ENCODE data around the gene BSN. TPM values are rescaled to one million over a fixed set of nuclear protein-coding genes. Genes with fewer than 3 reads are reported as not detected.

Gene BSN
- total RNA-seq, 1 experiment from 2014 or later, result 0.87 TPM

DNA sequence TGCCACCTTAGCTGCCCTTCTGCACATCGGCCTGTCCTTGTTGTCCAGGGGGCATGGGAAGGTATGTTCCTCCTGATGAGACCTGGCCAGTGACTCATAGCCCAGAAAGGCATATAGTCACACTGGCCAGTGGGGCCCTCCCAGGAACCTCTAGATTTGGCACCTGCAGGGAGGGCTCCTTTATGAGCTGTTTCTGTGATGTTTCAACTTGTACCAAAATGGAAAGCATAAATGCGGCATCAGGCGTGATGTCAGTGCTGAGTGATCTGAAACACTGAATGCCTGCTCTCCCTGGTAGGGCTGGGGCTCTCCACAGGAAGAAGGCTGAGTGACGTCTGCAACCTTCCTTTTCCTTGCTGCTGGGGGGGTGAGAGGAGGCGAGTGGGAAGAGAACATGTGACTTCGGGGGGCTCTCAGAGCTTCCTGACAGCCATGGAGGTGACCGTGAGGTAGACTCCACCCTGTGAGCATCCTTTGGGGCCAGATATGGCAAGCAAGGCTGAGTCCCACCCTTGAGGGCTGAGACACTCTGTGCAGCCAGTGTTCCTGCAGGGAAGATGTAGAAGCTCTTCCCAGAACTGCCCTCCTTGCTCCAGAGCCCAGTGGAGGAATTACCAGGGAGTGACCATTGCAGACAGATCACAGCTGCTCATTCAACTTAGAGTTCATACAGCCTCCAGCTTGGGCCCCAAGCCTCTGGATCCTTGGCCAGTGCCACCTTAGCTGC is 82.8 kb downstream of the BSN start:
- CTCF ChIA-PET, result no interaction called here

DNA sequence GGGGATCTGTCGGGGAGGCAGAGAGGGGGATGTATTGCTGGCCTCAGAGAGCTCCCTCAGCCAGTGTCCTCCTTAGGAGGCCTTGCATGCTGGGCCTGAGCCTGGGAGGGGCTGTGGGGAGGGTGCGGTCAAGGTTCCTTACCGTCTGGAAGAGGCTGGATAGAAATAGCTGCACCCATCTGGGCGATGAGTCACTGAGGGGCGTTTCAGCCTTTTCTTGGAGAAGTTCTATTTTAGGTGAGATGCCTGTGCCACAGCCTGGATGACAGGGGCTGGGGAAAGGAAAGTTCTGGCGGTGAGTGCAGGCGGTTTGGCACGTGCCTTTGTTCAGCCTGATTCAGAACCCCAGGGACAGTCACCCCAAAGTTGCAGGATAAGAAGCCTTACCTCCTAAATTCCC is 84.2 kb downstream of the BSN start:
- ATAC-seq (no peak), DNase-seq (ENCODE audit: low read depth, low spot score) (no peak)
- TF ChIP-seq POLR2AphosphoS5 (IDR thresholded peaks at IDR 0.05; ENCODE audit: low read depth, low read length) (no peak), SIN3A (IDR thresholded peaks at IDR 0.05; ENCODE audit: borderline replicate concordance, insufficient read depth, low read depth, low read length) (no peak), TCF7L2 (IDR thresholded peaks at IDR 0.05; ENCODE audit: low read depth, low read length) (no peak)
- TF ChIP-seq, protein P1, sequence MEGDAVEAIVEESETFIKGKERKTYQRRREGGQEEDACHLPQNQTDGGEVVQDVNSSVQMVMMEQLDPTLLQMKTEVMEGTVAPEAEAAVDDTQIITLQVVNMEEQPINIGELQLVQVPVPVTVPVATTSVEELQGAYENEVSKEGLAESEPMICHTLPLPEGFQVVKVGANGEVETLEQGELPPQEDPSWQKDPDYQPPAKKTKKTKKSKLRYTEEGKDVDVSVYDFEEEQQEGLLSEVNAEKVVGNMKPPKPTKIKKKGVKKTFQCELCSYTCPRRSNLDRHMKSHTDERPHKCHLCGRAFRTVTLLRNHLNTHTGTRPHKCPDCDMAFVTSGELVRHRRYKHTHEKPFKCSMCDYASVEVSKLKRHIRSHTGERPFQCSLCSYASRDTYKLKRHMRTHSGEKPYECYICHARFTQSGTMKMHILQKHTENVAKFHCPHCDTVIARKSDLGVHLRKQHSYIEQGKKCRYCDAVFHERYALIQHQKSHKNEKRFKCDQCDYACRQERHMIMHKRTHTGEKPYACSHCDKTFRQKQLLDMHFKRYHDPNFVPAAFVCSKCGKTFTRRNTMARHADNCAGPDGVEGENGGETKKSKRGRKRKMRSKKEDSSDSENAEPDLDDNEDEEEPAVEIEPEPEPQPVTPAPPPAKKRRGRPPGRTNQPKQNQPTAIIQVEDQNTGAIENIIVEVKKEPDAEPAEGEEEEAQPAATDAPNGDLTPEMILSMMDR (IDR thresholded peaks at IDR 0.05), result no peak
- TF ChIP-seq, protein P2, sequence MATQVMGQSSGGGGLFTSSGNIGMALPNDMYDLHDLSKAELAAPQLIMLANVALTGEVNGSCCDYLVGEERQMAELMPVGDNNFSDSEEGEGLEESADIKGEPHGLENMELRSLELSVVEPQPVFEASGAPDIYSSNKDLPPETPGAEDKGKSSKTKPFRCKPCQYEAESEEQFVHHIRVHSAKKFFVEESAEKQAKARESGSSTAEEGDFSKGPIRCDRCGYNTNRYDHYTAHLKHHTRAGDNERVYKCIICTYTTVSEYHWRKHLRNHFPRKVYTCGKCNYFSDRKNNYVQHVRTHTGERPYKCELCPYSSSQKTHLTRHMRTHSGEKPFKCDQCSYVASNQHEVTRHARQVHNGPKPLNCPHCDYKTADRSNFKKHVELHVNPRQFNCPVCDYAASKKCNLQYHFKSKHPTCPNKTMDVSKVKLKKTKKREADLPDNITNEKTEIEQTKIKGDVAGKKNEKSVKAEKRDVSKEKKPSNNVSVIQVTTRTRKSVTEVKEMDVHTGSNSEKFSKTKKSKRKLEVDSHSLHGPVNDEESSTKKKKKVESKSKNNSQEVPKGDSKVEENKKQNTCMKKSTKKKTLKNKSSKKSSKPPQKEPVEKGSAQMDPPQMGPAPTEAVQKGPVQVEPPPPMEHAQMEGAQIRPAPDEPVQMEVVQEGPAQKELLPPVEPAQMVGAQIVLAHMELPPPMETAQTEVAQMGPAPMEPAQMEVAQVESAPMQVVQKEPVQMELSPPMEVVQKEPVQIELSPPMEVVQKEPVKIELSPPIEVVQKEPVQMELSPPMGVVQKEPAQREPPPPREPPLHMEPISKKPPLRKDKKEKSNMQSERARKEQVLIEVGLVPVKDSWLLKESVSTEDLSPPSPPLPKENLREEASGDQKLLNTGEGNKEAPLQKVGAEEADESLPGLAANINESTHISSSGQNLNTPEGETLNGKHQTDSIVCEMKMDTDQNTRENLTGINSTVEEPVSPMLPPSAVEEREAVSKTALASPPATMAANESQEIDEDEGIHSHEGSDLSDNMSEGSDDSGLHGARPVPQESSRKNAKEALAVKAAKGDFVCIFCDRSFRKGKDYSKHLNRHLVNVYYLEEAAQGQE (IDR thresholded peaks at IDR 0.05; ENCODE audit: insufficient read depth in 1 of 2, low read depth in 2 of 2, low read length in 1 of 2), result no peak
- ChIA-PET POLR2A (interaction anchor here (1.1 kb wide), 1 partner anchor 42 kb away, joined by 3 read pairs; no protein-coding TSS in a partner anchor), CTCF (interaction anchor here (0.6 kb wide), 1 partner anchor 934 kb away, joined by 3 read pairs; no protein-coding TSS in a partner anchor)
- BruUV-seq (replicated peaks), result no TSS peak
- in situ Hi-C loops (cut with HindIII; ENCODE audit: low pct_unique_long_range_greater_than_20kb, low sequenced_read_pairs) (no loop called here), intact Hi-C loops (cut with micrococcal nuclease; ENCODE audit: unreplicated experiment) (no loop called here)
- H3K27ac ChIP-seq (ENCODE audit: low read length), result no peak overlapping the region
- no peaks in the 10 kb centered on the region for H3K9me3 ChIP-seq (ENCODE audit: control insufficient read depth, insufficient read depth, low read depth, low read length)
- H3K27me3 ChIP-seq (ENCODE audit: control insufficient read depth, insufficient read depth, low read length), result no peaks in the 10 kb centered on the region
- H3K36me3 ChIP-seq (ENCODE audit: control insufficient read depth, insufficient read depth, low read length), result no peaks in the 10 kb centered on the region
- H3K4me1 ChIP-seq (ENCODE audit: control insufficient read depth, insufficient read depth, low read length), result no peaks in the 10 kb centered on the region
- H3K4me3 ChIP-seq (ENCODE audit: low read depth in 2 of 2, low read length in 2 of 2), result no peak overlapping the region

More for the DNA sequence above, 82.8 kb downstream of the BSN start:
- no TSS peak for BruUV-seq (replicated peaks)
- H3K4me3 ChIP-seq (ENCODE audit: low read depth in 2 of 2, low read length in 2 of 2), result no peak overlapping the region
- no peaks in the 10 kb centered on the region for H3K36me3 ChIP-seq (ENCODE audit: control insufficient read depth, insufficient read depth, low read length)
- TF ChIP-seq SIN3A (IDR thresholded peaks at IDR 0.05; ENCODE audit: borderline replicate concordance, insufficient read depth, low read depth, low read length), result no peak
- TF ChIP-seq TCF7L2 (IDR thresholded peaks at IDR 0.05; ENCODE audit: low read depth, low read length), result no peak
- TF ChIP-seq, protein P1 (IDR thresholded peaks at IDR 0.05), result no peak
- TF ChIP-seq, protein P2 (IDR thresholded peaks at IDR 0.05; ENCODE audit: insufficient read depth in 1 of 2, low read depth in 2 of 2, low read length in 1 of 2), result no peak
- no peak for TF ChIP-seq POLR2AphosphoS5 (IDR thresholded peaks at IDR 0.05; ENCODE audit: low read depth, low read length)
- no peak overlapping the region for H3K27ac ChIP-seq (ENCODE audit: low read length)
- POLR2A ChIA-PET, result interaction anchor here (1.1 kb wide), 1 partner anchor 40 kb away, joined by 3 read pairs; no protein-coding TSS in a partner anchor
- in situ Hi-C loops (cut with HindIII; ENCODE audit: low pct_unique_long_range_greater_than_20kb, low sequenced_read_pairs) (no loop called here), intact Hi-C loops (cut with micrococcal nuclease; ENCODE audit: unreplicated experiment) (no loop called here)
- no peaks in the 10 kb centered on the region for H3K4me1 ChIP-seq (ENCODE audit: control insufficient read depth, insufficient read depth, low read length)
- no peaks in the 10 kb centered on the region for H3K9me3 ChIP-seq (ENCODE audit: control insufficient read depth, insufficient read depth, low read depth, low read length)
- ATAC-seq (no peak), DNase-seq (ENCODE audit: low read depth, low spot score) (no peak)
- H3K27me3 ChIP-seq (ENCODE audit: control insufficient read depth, insufficient read depth, low read length), result no peaks in the 10 kb centered on the region
